ENCODE data around the gene SLC22A9.
"Not testable (repeated sequence)": the region's sequence is repeated elsewhere in the genome, so short reads cannot be mapped to it uniquely, and the experiment has no call there.

The SLC22A9 gene

DNA sequence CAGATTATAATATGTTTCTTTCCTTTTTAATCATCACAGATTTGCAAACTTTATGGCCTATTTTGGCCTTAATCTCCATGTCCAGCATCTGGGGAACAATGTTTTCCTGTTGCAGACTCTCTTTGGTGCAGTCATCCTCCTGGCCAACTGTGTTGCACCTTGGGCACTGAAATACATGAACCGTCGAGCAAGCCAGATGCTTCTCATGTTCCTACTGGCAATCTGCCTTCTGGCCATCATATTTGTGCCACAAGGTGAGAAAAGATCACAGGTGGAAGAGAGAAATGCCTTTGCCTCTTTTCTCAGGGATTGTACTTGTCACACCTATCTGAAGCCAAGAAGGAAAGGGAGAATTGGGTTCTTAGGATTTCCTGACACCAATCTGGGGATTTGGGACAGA, 36.9 kb downstream of the SLC22A9 start:
- TF ChIP-seq ZNF274 (IDR thresholded peaks at IDR 0.05; ENCODE audit: low read depth, low read length): no peak
- no peak overlapping the region for H3K4me3 ChIP-seq (ENCODE audit: low read length)

- TF ChIP-seq ZNF274 (IDR thresholded peaks at IDR 0.05; ENCODE audit: low read depth, low read length): no peak
- H3K4me3 ChIP-seq (ENCODE audit: low read length): no peak overlapping the region
Measured at GRCh38 chr11:63417174-63417852, 47.7 kb downstream of the SLC22A9 start.

GRCh38 chr11:63427971-63428508, 58.5 kb downstream of the SLC22A9 start:
- TF ChIP-seq ZNF274 (IDR thresholded peaks at IDR 0.05; ENCODE audit: low read depth, low read length): no peak
- H3K4me3 ChIP-seq (ENCODE audit: low read length): no peak overlapping the region

DNA sequence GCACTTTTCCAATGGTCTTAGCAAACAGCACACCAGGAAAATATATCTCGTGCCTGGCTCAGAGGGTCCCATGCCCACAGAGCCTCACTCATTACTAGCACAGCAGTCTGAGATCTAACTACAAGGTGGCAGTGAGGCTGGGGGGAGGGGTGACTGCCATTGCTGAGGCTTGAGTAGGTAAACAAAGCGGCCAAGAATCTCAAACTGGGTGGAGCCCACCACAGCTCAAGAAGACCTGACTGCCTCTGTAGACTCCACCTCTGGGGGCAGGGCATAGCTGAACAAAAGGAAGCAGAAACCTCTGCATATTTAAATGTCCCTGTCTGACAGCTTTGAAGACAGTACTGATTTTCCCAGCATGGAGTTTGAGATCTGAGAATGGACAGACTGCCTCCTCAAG, 61.1 kb downstream of the SLC22A9 start:
- not testable (repeated sequence) for H3K4me3 ChIP-seq (ENCODE audit: low read length)

- H3K4me3 ChIP-seq (ENCODE audit: low read length): not testable (repeated sequence)
Measured at GRCh38 chr11:63435351-63435750, 65.8 kb downstream of the SLC22A9 start.

DNA sequence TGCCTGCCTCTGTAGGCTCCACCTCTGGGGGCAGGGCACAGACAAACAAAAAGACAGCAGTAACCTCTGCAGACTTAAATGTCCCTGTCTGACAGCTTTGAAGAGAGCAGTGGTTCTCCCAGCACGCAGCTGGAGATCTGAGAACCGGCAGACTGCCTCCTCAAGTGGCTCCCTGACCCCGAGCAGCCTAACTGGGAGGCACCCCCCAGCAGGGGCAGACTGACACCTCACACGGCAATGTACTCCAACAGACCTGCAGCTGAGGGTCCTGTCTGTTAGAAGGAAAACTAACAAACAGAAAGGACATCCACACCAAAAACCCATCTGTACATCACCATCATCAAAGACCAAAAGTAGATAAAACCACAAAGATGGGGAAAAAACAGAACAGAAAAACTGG, 66.2 kb downstream of the SLC22A9 start:
- not testable (repeated sequence) for H3K4me3 ChIP-seq (ENCODE audit: low read length)

DNA sequence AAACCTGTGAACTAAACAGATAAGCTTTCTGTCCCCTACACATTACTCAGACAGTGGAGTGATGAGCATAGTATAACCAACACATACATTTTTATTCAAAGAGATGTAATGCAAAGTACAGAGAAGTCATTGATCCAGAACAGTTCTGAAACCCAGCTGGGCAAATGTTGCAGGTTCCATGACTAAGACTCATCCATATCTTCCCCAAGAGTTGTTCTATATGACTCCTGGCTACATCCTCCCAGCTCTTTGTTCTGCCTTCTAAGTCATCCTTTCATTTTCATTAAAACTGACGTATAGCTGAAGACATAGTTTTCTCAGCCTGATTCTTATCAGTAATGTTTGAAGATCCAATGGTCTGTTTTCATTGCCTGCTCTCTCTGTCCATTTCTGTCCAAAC, 74.1 kb downstream of the SLC22A9 start:
- H3K4me3 ChIP-seq (ENCODE audit: low read length): no peak overlapping the region
- no peak for TF ChIP-seq ZNF274 (IDR thresholded peaks at IDR 0.05; ENCODE audit: low read depth, low read length)

- H3K4me3 ChIP-seq (ENCODE audit: low read length): no peak overlapping the region
- no peak for TF ChIP-seq ZNF274 (IDR thresholded peaks at IDR 0.05; ENCODE audit: low read depth, low read length)
Measured at GRCh38 chr11:63444160-63444559, 74.6 kb downstream of the SLC22A9 start.

DNA sequence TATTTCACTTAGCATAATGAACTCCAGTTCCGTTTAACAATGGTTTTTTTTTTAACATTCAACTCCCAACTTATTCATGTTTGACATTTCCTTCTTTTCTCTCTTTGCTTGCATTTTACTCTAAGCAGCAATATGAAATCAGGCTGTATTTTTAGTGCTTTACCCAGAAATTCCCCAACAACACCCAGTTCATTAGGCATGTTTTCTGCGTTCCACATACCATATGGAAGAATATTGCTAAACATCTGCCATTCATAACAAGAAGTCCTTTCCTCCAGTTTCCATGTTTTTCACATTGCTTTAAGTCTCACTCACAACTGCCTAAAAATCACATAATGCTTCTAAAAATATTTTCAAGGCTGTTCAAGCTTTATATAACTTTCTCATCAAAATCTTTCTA, 75.5 kb downstream of the SLC22A9 start:
- no peak for TF ChIP-seq ZNF274 (IDR thresholded peaks at IDR 0.05; ENCODE audit: low read depth, low read length)
- no peak overlapping the region for H3K4me3 ChIP-seq (ENCODE audit: low read length)

DNA sequence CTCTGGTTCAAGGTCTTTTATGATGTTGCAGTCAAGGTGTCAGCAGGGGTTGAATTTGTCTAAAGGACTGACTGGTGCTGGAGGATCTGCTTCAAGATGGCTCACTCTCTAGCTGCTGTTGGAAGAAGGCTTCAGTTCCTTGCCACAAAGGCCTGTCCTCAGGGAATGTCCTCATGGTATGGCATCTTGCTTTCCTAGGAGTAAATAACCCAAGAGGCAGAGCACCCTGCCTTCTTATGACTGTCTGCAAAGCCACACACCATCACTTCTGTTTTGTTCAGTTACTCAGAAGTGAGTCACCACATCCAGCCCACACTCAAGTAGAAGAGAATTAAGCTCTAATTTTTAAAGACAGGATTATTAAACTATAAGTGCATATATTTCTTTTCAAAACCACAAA, 76.1 kb downstream of the SLC22A9 start:
- H3K4me3 ChIP-seq (ENCODE audit: low read length): no peak overlapping the region
- TF ChIP-seq ZNF274 (IDR thresholded peaks at IDR 0.05; ENCODE audit: low read depth, low read length): no peak

- TF ChIP-seq ZNF274 (IDR thresholded peaks at IDR 0.05; ENCODE audit: low read depth, low read length): no peak
Measured at GRCh38 chr11:63448646-63449045, 79.1 kb downstream of the SLC22A9 start.

GRCh38 chr11:63459586-63459985, 90.0 kb downstream of the SLC22A9 start:
- no peak overlapping the region for H3K4me3 ChIP-seq (ENCODE audit: low read length)
- TF ChIP-seq ZNF274 (IDR thresholded peaks at IDR 0.05; ENCODE audit: low read depth, low read length): no peak

More at GRCh38 chr11:63448646-63449045, 79.1 kb downstream of the SLC22A9 start:
- H3K4me3 ChIP-seq (ENCODE audit: low read length): no peak overlapping the region

Data from GM08714 (cell line).